Left forelimb (tissue), 1 donor: ENCODE measurements around the gene FAM50B.

Experiments
- DNase-seq: peaks from one replicate; pipeline ENCODE4 v3.0.0-alpha.2; 2018; ENCODE audit warnings: low spot score

The FAM50B gene

DNA sequence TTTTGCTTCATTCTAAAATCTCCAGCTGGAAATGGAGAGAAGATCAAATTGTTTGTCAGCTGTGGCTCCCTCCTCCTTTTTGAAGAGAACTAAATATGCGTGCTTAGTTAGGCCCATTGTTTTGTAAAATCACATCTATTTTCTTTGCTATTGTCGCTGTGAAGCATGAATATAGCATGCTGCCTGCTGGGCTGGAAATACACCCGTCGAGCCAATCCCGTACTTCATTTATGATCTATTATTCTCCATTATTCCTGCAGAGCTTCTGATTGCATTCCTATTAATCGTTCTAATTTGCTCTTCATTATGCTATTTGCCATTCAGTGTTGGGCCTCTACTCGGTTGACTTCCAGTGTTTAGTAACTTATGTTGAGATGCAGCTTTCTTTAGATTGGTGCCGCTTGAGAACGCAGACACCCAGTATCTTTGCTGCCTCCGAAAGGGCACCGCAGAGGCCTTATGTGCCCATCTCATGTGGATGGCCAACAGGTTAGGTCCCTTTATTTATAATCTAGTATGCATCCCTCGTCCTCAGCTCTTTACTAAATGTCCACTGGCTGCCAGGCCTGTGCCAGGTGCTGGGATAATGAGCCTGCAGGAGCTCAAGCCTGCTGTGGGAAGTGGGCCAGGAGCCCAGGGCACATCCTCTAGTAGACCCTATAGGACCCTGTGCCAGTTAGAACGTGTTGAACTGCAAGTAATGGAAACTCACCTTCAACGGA is 45.6 kb downstream of the FAM50B start:
- no peak for DNase-seq

DNA sequence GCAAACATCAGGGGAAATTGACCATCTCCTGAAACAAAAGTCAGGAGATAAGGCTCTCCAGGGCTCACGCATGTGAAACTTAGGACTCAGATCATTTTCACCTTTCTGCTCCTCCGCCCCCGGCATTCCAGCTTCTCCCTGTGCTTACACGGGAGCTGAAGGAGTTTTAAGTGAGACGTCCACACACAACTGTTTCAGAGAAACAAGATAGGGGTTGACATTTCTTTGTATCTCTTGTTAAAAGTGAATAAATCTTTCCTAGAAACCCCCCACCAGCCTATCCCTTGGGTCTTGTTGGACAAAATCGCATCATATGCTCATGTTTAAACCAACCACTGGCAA is 46.1 kb downstream of the FAM50B start:
- DNase-seq: no peak

DNA sequence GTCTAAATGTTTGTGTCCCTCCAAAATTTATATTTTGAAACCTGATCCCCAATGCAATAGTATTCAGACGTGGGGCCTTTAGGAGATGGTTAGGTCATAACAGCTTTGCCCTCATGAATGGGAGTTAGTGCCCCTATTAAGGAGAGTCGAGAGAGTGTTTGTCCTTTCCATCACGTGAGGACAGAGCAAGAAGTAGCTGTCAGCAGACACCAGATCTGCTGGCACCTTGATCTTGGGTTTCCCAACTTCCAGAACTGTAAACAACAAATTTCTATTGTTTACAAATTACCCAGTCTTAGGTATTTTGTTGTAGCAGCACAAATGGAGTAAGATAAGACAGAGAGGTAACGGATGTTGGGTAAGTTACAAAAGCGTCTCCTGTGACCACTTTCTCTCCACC is 46.6 kb downstream of the FAM50B start:
- no peak for DNase-seq

- DNase-seq: no peak
Measured at GRCh38 chr6:3898265-3898994, 49.3 kb downstream of the FAM50B start.

GRCh38 chr6:3899061-3899460 is 49.9 kb downstream of the FAM50B start:
- no peak for DNase-seq

- no peak for DNase-seq
Measured at GRCh38 chr6:3899970-3900439, 50.8 kb downstream of the FAM50B start.
